Sigmoid colon (tissue), 4 donors: ENCODE measurements around the gene IL17RA.

Experiments
- CTCF ChIP-seq, 4 experiments: fragments of 450-650 bp in 3 of 4; fragments of 200-600 bp in 1 of 4; IDR thresholded peaks; one replicate each; pipeline ENCODE4 v1.5.1; 2016 to 2019; ENCODE audit warnings: antibody characterized with exemption in 4 of 4, mild to moderate bottlenecking in 3 of 4, moderate library complexity in 2 of 4
- EP300 ChIP-seq, 4 donors: sonication (generic); formaldehyde crosslinking; IDR thresholded peaks; one replicate each; pipeline ENCODE4 v1.6.1; 2017; ENCODE audit warnings: antibody characterized with exemption in 4 of 4
- POLR2A ChIP-seq, 2 donors: fragments of 450-650 bp; IDR thresholded peaks; one replicate each; pipeline ENCODE4 v1.6.1; 2016; ENCODE audit warnings: antibody characterized with exemption in 2 of 2, mild to moderate bottlenecking in 2 of 2, moderate library complexity in 2 of 2

DNA sequence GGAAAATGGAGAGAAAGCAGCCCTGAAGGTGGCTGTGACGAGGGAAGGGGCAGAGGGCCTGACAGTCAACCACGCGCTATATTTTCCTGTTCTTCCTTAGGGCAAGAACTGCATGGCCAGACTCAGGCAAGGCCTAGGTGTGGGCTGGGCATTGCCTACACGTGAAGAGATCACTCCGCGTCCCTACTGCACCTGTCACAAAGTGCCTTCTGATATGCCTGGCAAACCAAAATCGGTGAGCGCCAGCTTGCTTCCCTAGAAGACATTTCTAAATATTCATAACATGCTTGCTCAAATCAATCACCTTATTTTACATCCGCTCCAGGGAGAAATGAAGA lies 30.1 kb downstream of the IL17RA start:
- TF ChIP-seq CTCF (IDR thresholded peaks at IDR 0.05) (no peak), POLR2A (IDR thresholded peaks at IDR 0.05) (no peak), EP300 (IDR thresholded peaks at IDR 0.05) (no peak)
